D721Med (cell line): Measurements from ENCODE around the gene RPS6KA2.

Experiments
- DNase-seq: peaks from one replicate; pipeline ENCODE4 v3.0.0; 2011; ENCODE audit warnings: low spot score; ENCODE audit not compliant: insufficient read length
- FAIRE-seq: peaks from 2 replicates; lab custom pipeline; 2011; peaks lifted over from hg19 to GRCh38; lab: Jason Lieb, UNC
- TF ChIP-seq, protein P1 (sequence below): IDR thresholded peaks from 2 replicates; pipeline ENCODE4 v1.5.1; 2012; ENCODE audit warnings: mild to moderate bottlenecking, control low read depth; ENCODE audit not compliant: insufficient read depth; ENCODE audit errors: missing control alignments

The RPS6KA2 gene

GRCh38 chr6:166661327-166662085, 34.5 kb upstream of the RPS6KA2 start:
- TF ChIP-seq, protein P1, sequence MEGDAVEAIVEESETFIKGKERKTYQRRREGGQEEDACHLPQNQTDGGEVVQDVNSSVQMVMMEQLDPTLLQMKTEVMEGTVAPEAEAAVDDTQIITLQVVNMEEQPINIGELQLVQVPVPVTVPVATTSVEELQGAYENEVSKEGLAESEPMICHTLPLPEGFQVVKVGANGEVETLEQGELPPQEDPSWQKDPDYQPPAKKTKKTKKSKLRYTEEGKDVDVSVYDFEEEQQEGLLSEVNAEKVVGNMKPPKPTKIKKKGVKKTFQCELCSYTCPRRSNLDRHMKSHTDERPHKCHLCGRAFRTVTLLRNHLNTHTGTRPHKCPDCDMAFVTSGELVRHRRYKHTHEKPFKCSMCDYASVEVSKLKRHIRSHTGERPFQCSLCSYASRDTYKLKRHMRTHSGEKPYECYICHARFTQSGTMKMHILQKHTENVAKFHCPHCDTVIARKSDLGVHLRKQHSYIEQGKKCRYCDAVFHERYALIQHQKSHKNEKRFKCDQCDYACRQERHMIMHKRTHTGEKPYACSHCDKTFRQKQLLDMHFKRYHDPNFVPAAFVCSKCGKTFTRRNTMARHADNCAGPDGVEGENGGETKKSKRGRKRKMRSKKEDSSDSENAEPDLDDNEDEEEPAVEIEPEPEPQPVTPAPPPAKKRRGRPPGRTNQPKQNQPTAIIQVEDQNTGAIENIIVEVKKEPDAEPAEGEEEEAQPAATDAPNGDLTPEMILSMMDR = no peak
- DNase-seq (no peak), FAIRE-seq (no peak)

- no peak for DNase-seq
- TF ChIP-seq, protein P1 = no peak
- no peak for FAIRE-seq
These were observed 33.2 kb upstream of the RPS6KA2 start for GRCh38 chr6:166660157-166660688.

- TF ChIP-seq, protein P1 = no peak
- DNase-seq (no peak), FAIRE-seq (no peak)
These were observed 32.5 kb upstream of the RPS6KA2 start for GRCh38 chr6:166659581-166659980.

GRCh38 chr6:166658792-166659150, 31.7 kb upstream of the RPS6KA2 start:
- no peak for FAIRE-seq
- DNase-seq = no peak
- TF ChIP-seq, protein P1 = no peak

DNA sequence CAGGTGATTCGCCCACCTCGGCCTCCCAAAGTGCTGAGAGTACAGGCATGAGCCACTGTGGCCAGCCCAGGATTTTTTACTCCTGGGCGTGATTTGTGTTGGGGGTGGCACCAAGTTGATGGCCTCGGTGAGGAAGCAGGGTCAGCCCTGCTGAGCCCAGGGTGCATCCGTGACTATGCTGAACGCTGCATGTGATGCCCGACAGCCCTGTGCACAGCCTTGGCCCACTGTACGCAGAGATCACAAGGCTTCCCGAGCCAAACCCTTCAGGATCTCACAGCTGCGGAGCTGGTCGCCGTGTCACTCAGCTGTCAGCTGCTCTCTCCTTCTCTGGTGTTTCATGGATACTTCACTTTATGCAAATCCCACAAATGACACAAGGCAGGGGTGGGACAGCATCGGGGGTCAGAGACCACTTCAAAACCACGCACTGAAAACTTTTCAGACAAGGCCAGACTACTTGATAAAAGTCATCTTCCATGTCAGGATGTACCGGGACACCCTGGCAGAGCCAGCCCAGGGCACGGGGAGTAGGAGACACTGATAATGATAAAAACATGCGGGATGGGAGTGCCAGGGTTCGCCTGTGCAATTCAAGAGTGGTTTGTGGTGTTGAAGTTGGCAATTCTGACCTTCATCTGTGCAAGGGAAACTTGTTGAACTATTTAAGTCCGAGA, 31.2 kb upstream of the RPS6KA2 start:
- TF ChIP-seq, protein P1 = no peak
- no peak for DNase-seq
- no peak for FAIRE-seq

GRCh38 chr6:166657531-166657930, 30.5 kb upstream of the RPS6KA2 start:
- FAIRE-seq (no peak), DNase-seq (no peak)
- TF ChIP-seq, protein P1 = no peak
